Neuronal stem cell (in vitro differentiated cells): ENCODE results near the gene ERI2.

Experiments used
- DNase-seq: peaks from one replicate; pipeline ENCODE4 v3.0.0-alpha.2; 2013; ENCODE audit warnings: low spot score
- H2AFZ ChIP-seq: one replicate; pipeline ENCODE4 v1.6.1; 2013; ENCODE audit warnings: mild to moderate bottlenecking, low read length, inconsistent platforms
- H2AK5ac ChIP-seq: 2 replicates; pipeline ENCODE4 v1.6.1; 2013; ENCODE audit warnings: low read depth, mild to moderate bottlenecking, inconsistent platforms, low read length, moderate library complexity, mixed read lengths
- H2BK120ac ChIP-seq: 2 replicates; pipeline ENCODE4 v1.6.1; 2013; ENCODE audit warnings: low read depth, mild to moderate bottlenecking, inconsistent platforms, low read length, moderate library complexity, mixed read lengths
- H2BK12ac ChIP-seq: one replicate; pipeline ENCODE4 v1.6.1; 2013; ENCODE audit warnings: low read length, inconsistent platforms
- H2BK15ac ChIP-seq: 2 replicates; pipeline ENCODE4 v1.6.1; 2013; ENCODE audit warnings: mild to moderate bottlenecking, low read length, inconsistent platforms, mixed read lengths
- H2BK5ac ChIP-seq: one replicate; pipeline ENCODE4 v1.6.1; 2013; ENCODE audit warnings: inconsistent platforms, mild to moderate bottlenecking, low read length, moderate library complexity
- H3K14ac ChIP-seq: one replicate; pipeline ENCODE4 v1.6.1; 2013; ENCODE audit warnings: low read length, inconsistent platforms
- H3K18ac ChIP-seq: 2 replicates; pipeline ENCODE4 v1.6.1; 2013; ENCODE audit warnings: low read length, inconsistent platforms
- H3K23ac ChIP-seq: 2 replicates; pipeline ENCODE4 v1.6.1; 2013; ENCODE audit warnings: low read depth, mild to moderate bottlenecking, mixed read lengths, low read length, inconsistent platforms; ENCODE audit not compliant: poor library complexity
- H3K27ac ChIP-seq: replicated peaks from 3 replicates; pipeline ENCODE4 v1.5.1; 2013; ENCODE audit warnings: low read length, inconsistent platforms
- H3K27me3 ChIP-seq, 3 experiments: 2 replicates each; pipeline ENCODE4 v1.6.1; 2013; ENCODE audit warnings: low read length in 3 of 3, mild to moderate bottlenecking in 2 of 3, inconsistent platforms in 1 of 3, low read depth in 1 of 3, mixed read lengths in 1 of 3, moderate library complexity in 1 of 3; ENCODE audit not compliant: control insufficient read depth in 3 of 3, insufficient read depth in 3 of 3
- H3K36me3 ChIP-seq, 2 donors: replicated peaks in 1 of 2; 2 replicates each; pipeline ENCODE4 v1.6.1; 2013; ENCODE audit warnings: low read length in 2 of 2; ENCODE audit not compliant: control insufficient read depth in 2 of 2, insufficient read depth in 2 of 2
- H3K4ac ChIP-seq: 2 replicates; pipeline ENCODE4 v1.6.1; 2013; ENCODE audit warnings: inconsistent platforms, mild to moderate bottlenecking, low read length, moderate library complexity
- H3K4me1 ChIP-seq, 2 donors: 1 replicate in 1 of 2; 2 replicates in 1 of 2; pipeline ENCODE4 v1.6.1; 2013; ENCODE audit warnings: low read length in 2 of 2, low read depth in 1 of 2; ENCODE audit not compliant: control insufficient read depth in 2 of 2, insufficient read depth in 1 of 2
- H3K4me2 ChIP-seq: one replicate; pipeline ENCODE4 v1.6.1; 2013; ENCODE audit warnings: mild to moderate bottlenecking, low read length, inconsistent platforms; ENCODE audit not compliant: insufficient read depth, poor library complexity, severe bottlenecking
- H3K4me3 ChIP-seq, 2 donors: 2 replicates each; pipeline ENCODE4 v1.5.1; 2013; ENCODE audit warnings: low read length in 2 of 2, mild to moderate bottlenecking in 2 of 2, inconsistent platforms in 1 of 2, moderate library complexity in 1 of 2
- H3K79me1 ChIP-seq: one replicate; pipeline ENCODE4 v1.6.1; 2013; ENCODE audit warnings: low read depth, mild to moderate bottlenecking, inconsistent platforms, low read length, moderate library complexity
- H3K9ac ChIP-seq: one replicate; pipeline ENCODE4 v1.6.1; 2013; ENCODE audit warnings: mild to moderate bottlenecking, low read depth, low read length, inconsistent platforms; ENCODE audit not compliant: poor library complexity
- H3K9me3 ChIP-seq, 2 donors: replicated peaks in 1 of 2; 2 replicates each; pipeline versions ENCODE3 to v1.6.1; 2013; ENCODE audit warnings: low read length in 2 of 2, mild to moderate bottlenecking in 2 of 2, inconsistent platforms in 1 of 2, low read depth in 1 of 2, mixed read lengths in 1 of 2, moderate library complexity in 1 of 2; ENCODE audit not compliant: control insufficient read depth in 2 of 2, insufficient read depth in 1 of 2
- H4K8ac ChIP-seq: one replicate; pipeline ENCODE4 v1.6.1; 2013; ENCODE audit warnings: low read depth, mild to moderate bottlenecking, inconsistent platforms, low read length, moderate library complexity
- H4K91ac ChIP-seq: one replicate; pipeline ENCODE4 v1.6.1; 2013; ENCODE audit warnings: low read length, low read depth, mild to moderate bottlenecking, inconsistent platforms; ENCODE audit not compliant: poor library complexity
- WGBS, 2 donors: extraction: QIAGEN DNeasy Blood & Tissue Kit; methylation state at CpG; one replicate each; pipeline ENCODE4 v1.1.7; 2013; ENCODE audit warnings: missing lambda C conversion rate in 2 of 2, mixed read lengths in 1 of 2; ENCODE audit not compliant: insufficient read length in 2 of 2, insufficient replicate concordance in 1 of 2; ENCODE audit errors: extremely low coverage in 2 of 2; 5-methylcytosine and 5-hydroxymethylcytosine counted together

Gene ERI2

DNA sequence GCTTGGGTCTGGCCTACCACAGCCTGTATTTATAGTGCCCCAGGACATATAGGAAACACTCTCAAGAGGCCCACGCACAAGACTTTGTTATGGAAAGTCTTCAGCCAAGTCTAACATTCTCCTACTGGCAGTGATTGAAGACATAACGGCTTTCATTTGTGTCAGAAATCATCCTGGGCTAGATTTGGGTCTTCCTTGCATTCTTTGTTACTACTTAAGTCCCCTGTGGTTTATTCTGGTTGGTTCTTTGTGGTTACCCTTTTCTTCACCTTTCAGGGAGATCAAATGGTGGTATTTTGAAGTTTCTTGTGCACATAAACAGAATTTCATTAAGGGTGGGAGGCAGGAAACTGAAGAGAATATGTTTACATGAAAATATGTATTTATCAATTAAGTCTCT lies 37.8 kb upstream of the ERI2 start:
- Histone ChIP-seq H2AK5ac (no peak overlapping the region), H3K27ac (no peak overlapping the region), H3K9ac (no peak overlapping the region), H3K4me1 (no peaks in the 10 kb centered on the region), H3K18ac (no peak overlapping the region), H3K79me1 (no peaks in the 10 kb centered on the region), H3K27me3 (no peaks in the 10 kb centered on the region), H3K36me3 (peaks cover 2 to 94% of the 10 kb centered on the region in 2 donors), H2BK15ac (no peak overlapping the region), H3K23ac (no peak overlapping the region), H3K9me3 (no peaks in the 10 kb centered on the region), H4K8ac (no peak overlapping the region), H2BK12ac (no peak overlapping the region), H3K14ac (no peak overlapping the region), H3K4me2 (no peak overlapping the region), H2BK120ac (no peak overlapping the region), H3K4me3 (no peak overlapping the region), H2AFZ (no peak overlapping the region), H4K91ac (no peak overlapping the region), H3K4ac (no peak overlapping the region), H2BK5ac (no peak overlapping the region)
- no peak for DNase-seq
- WGBS, 2 donors, result no CpG with 5 or more reads among the region's 2 CpGs

DNA sequence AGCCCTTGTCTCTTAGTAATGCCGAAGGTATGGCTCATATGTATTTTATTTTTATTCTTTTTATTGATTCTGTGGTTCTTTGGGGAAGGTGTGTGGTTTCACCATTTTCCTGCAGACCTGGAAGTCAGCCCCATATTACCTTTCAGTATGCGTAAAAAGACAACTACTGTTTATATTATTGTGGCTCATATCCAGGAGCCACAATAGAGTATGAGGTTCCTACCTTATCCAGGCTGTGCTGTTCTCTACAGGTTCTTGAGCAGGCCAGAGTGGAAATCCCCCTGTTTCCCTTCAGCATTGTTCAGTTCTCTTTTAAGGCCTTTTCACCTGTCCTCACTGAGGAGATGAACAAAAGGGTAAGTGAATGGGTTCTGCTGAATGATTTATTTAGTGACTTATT lies 33.2 kb upstream of the ERI2 start:
- H2BK12ac ChIP-seq, result no peak overlapping the region
- H3K4me3 ChIP-seq, result no peak overlapping the region
- WGBS, 2 donors, result no CpG with 5 or more reads among the region's 2 CpGs
- H3K18ac ChIP-seq, result no peak overlapping the region
- no peaks in the 10 kb centered on the region for H3K79me1 ChIP-seq
- no peak overlapping the region for H3K4me2 ChIP-seq
- H3K23ac ChIP-seq, result no peak overlapping the region
- no peak overlapping the region for H4K8ac ChIP-seq
- H3K27me3 ChIP-seq, result no peaks in the 10 kb centered on the region
- no peaks in the 10 kb centered on the region for H3K4me1 ChIP-seq
- H3K14ac ChIP-seq, result no peak overlapping the region
- H3K27ac ChIP-seq, result no peak overlapping the region
- DNase-seq, result no peak
- peaks cover 2 to 22% of the 10 kb centered on the region in 2 donors for H3K9me3 ChIP-seq
- H3K36me3 ChIP-seq, result peaks cover 2 to 99% of the 10 kb centered on the region in 2 donors
- H2BK5ac ChIP-seq, result no peak overlapping the region
- H2BK120ac ChIP-seq, result no peak overlapping the region
- no peak overlapping the region for H2AFZ ChIP-seq
- no peak overlapping the region for H3K4ac ChIP-seq
- no peak overlapping the region for H2AK5ac ChIP-seq
- no peak overlapping the region for H2BK15ac ChIP-seq
- no peak overlapping the region for H4K91ac ChIP-seq
- H3K9ac ChIP-seq, result no peak overlapping the region

- no peak overlapping the region for H3K23ac ChIP-seq
- WGBS, 2 donors, result no CpG with 5 or more reads among the region's 1 CpG
- H3K14ac ChIP-seq, result no peak overlapping the region
- H3K79me1 ChIP-seq, result no peaks in the 10 kb centered on the region
- no peak overlapping the region for H3K4me3 ChIP-seq
- no peaks in the 10 kb centered on the region for H3K4me1 ChIP-seq
- no peak overlapping the region for H2BK5ac ChIP-seq
- DNase-seq, result no peak
- H3K27ac ChIP-seq, result no peak overlapping the region
- H3K4ac ChIP-seq, result no peak overlapping the region
- H4K91ac ChIP-seq, result no peak overlapping the region
- no peak overlapping the region for H4K8ac ChIP-seq
- peaks cover 2 to 99% of the 10 kb centered on the region in 2 donors for H3K36me3 ChIP-seq
- H3K18ac ChIP-seq, result no peak overlapping the region
- no peak overlapping the region for H3K4me2 ChIP-seq
- no peak overlapping the region for H2AFZ ChIP-seq
- no peak overlapping the region for H2BK120ac ChIP-seq
- H3K9me3 ChIP-seq, result peaks cover 2 to 22% of the 10 kb centered on the region in 2 donors
- H2BK15ac ChIP-seq, result no peak overlapping the region
- H2AK5ac ChIP-seq, result no peak overlapping the region
- H3K9ac ChIP-seq, result no peak overlapping the region
- no peaks in the 10 kb centered on the region for H3K27me3 ChIP-seq
- no peak overlapping the region for H2BK12ac ChIP-seq
These were observed 32.0 kb upstream of the ERI2 start for GRCh38 chr16:20838240-20838639.

GRCh38 chr16:20833086-20833485 lies 26.8 kb upstream of the ERI2 start:
- H2BK120ac ChIP-seq, result no peak overlapping the region
- H2BK12ac ChIP-seq, result no peak overlapping the region
- H3K9ac ChIP-seq, result no peak overlapping the region
- no peak overlapping the region for H3K23ac ChIP-seq
- H2BK5ac ChIP-seq, result no peak overlapping the region
- no peak for DNase-seq
- H3K4ac ChIP-seq, result no peak overlapping the region
- peaks cover 2 to 22% of the 10 kb centered on the region in 2 donors for H3K9me3 ChIP-seq
- H3K4me1 ChIP-seq, result no peaks in the 10 kb centered on the region
- H4K91ac ChIP-seq, result no peak overlapping the region
- peaks cover 6 to 95% of the 10 kb centered on the region in 2 donors for H3K36me3 ChIP-seq
- no peak overlapping the region for H3K18ac ChIP-seq
- no peak overlapping the region for H2BK15ac ChIP-seq
- no peak overlapping the region for H3K27ac ChIP-seq
- no peak overlapping the region for H2AK5ac ChIP-seq
- no peak overlapping the region for H3K14ac ChIP-seq
- no CpG with 5 or more reads among the region's 2 CpGs for WGBS, 2 donors
- H2AFZ ChIP-seq, result no peak overlapping the region
- H3K4me3 ChIP-seq, result no peak overlapping the region
- no peak overlapping the region for H4K8ac ChIP-seq
- H3K4me2 ChIP-seq, result no peak overlapping the region
- no peaks in the 10 kb centered on the region for H3K79me1 ChIP-seq
- no peaks in the 10 kb centered on the region for H3K27me3 ChIP-seq
